NCI-H526 treated with DMSO at 0.1 percent for 48 hours (cell line): Measurements from ENCODE around the gene TRIP13.
"Not testable (repeated sequence)": the region's sequence is repeated elsewhere in the genome, so short reads cannot be mapped to it uniquely, and the experiment has no call there.

Experiments
- DNase-seq: peaks from one replicate; lab custom pipeline; 2025; lab: John Stamatoyannopoulos, UW

Gene TRIP13, protein sequence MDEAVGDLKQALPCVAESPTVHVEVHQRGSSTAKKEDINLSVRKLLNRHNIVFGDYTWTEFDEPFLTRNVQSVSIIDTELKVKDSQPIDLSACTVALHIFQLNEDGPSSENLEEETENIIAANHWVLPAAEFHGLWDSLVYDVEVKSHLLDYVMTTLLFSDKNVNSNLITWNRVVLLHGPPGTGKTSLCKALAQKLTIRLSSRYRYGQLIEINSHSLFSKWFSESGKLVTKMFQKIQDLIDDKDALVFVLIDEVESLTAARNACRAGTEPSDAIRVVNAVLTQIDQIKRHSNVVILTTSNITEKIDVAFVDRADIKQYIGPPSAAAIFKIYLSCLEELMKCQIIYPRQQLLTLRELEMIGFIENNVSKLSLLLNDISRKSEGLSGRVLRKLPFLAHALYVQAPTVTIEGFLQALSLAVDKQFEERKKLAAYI

DNA sequence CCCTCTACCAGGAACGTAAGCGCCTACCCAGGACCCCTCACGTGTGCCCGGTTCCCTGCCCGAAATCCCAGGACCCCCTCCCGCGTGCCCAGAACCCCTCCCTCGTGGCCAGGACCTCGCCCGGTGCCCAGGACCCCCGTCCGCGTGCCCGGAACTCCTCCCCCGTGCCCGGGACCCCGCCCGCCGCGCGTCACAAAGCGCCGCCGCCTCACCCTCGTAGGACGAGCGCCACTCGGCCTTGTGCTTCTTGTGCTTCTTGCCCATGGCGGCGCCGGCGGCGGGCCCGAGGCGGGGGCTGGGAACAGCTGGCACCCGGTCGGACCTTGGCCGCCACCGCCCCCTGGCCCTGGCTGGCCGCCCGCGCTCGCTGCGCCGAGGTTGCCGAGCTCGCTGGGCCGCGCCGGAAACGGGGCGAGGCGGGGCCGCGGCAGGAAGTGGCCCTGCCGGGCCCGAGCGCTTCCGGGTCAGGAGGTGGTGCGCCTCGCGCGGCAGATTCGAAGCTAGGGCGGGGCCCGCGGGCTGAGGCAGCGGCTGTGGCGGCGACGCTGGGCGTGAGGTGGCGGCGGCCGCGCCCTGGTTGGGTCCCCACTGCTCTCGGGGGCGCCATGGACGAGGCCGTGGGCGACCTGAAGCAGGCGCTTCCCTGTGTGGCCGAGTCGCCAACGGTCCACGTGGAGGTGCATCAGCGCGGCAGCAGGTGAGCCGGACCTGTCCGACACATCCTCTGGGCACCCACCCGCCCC lies at the start of gene TRIP13, which contains the start of gene BRD9:
TRIP13 (plus strand) TSS at position 491 of the 743 bp plus-strand sequence; CDS start at position 606, 115 bp downstream.
BRD9 (minus strand) TSS at position 408 of the 743 bp plus-strand sequence; CDS start at position 264, 144 bp downstream.
- DNase-seq = peak; percentile 32

DNA sequence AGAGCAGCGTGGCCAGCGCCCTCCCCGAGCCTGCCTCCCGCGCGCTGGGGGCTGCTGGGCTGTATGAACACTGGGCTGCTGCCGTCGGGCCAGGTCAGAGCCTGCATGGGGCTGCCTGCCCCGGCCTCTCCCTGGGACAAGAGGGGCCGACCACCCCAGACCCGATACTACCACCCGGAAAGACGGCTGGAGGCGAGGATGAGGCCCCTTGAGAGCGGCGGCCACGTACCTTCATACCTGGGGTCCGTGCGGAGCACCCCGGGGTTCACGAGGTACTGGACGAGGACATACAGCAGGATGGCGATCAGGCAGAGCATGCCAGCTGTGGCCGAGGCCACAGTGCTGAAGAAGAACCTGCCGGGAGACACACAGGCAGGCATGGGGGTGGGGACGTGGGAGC lies 49.3 kb upstream of the TRIP13 start:
- DNase-seq = not testable (repeated sequence)

DNA sequence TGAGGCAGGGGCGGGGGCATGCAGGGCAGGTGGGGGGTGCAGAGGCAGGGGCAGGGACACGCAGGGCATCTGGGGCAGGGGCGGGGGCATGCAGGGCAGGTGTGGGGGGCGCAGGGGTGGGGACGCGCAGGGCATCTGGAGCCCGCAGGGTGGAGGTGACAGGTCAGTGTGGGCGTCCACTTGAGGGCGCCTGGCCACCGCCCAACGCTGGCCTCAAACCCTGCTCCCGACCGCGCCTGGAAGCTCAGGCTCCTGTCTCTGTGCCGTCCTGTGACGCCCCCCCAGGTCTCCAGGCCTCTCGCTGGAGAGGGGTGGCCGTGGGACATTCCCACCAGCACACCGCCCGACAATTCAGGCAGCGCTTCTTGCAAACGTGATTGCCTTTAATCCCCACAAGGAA lies 48.8 kb upstream of the TRIP13 start:
- not testable (repeated sequence) for DNase-seq

DNA sequence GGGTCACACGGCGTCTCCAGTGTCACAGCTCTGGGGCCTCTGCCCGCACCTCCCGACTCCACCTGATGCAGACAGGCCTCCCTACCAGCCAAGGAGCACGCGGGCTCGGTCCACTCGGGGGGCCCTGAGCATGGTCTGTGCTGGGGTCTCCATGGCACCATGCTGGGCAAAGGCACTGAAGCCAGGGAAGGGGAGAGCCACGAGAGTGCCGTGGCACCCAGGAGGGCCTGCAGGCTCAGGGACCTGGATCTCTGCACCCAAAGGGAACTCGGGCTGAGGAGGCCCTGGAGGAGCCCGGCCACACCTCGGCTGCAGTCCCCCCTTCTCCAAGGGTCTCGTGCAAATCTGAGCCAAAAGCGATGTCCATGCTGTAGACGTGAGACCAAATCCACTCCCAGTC lies 48.3 kb upstream of the TRIP13 start:
- DNase-seq = not testable (repeated sequence)

DNA sequence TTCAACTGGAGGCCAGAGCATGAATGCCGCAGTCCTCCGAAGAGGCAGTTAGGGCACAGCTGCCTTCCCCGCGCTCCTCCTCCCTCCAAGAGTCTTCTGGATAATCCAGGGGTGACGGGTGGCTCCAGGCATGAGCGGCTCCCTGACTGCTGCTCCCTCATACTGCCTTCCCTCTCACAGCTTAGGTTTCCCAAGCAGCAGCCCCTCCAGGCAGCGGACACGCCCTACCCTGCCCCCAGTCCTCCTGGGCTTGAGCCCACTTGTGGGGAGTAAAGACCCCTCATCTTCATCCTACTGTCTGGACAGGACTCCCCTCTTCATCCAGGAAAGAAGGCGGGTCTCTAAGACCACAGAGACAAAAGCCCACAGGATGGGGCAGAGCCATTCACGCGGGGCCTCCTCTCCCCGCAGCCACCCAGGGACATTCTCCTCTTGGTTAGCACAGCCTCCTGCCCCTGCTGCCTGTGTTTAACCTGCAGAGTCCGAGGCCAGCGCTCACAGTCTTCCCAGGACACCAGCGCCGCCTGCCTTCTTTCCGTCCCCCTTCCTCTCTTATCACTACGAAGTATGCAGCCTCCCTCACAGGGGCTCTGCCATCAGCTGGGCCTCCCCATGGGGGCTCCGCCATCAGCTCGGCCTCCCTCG lies 47.5 kb upstream of the TRIP13 start:
- DNase-seq = not testable (repeated sequence)

DNA sequence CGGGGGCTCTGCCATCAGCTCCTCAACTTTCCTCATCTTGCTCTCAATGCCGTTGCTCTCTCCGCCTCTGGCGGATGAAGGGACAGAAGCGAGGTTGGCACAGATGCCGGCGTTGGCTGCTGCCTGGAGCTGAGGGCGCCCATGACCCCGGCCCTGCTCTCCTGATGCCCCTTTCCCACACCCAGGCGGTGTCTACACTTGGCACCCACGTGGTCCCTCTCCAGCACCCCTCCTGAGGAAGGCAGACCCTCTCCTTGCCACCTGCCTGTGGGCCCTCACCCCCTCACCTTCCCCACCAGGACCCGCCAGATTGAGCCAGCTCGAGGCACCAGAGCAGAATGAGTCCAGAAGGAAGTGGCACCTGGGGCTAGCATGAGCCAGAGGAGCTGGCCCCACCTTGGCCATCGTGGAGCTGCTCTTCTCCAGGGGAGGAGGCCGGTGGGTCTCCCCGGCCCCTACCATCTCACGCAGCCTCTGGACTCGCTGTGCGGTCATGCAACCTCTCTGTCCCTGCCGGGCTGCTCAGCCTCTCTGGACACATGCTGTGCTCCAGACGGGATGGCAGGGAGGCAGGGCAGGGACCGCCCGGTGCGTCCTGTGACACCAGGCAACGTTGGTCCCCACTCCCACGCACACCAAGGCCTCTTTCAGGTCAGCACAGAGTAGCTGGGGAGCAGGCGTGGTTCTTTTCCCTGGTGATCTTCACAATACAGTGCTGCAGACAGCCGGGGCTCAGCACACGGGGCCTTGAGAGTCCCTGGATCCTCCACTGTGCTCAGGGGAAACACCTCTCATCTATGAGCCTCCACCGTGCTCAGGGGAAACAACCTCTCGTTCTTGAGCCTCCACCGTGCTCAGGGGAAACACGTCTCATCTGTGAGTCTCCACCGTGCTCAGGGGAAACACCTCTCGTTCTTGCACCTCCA lies 46.7 kb upstream of the TRIP13 start:
- not testable (repeated sequence) for DNase-seq

DNA sequence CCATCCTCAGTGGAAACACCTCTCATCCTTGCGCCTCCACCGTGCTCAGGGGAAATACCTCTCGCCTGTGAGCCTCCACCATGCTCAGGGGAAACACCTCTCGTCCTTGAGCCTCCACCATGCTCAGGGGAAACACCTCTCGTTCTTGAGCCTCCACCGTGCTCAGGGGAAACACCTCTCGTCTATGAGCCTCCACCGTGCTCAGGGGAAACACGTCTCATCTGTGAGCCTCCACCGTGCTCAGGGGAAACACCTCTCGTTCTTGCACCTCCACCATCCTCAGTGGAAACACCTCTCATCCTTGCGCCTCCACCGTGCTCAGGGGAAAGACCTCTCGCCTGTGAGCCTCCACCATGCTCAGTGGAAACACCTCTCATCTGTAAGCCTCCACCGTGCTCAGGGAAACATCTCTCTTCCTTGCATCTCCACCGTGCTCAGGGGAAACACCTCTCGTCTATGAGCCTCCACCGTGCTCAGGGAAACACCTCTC lies 46.0 kb upstream of the TRIP13 start:
- DNase-seq = not testable (repeated sequence)

DNA sequence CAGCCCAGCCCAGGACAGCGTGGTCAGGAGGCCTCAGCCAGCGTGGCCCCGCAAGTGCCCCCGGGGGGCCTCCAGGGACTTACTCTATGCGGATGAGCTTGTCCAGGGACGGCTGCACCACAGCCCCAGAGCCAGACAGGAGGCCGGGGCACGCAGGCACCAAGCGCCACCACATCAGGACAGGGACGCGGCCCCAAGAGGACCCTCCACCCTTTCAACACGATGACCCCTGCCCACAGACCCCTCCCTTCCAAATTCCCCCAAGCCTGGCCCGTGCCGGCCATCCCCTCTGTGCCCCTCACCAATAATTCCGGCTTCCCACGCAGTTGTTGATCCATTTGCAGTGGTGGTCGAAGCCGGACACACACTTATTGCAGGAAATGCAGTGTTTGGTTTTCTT lies 45.5 kb upstream of the TRIP13 start:
- DNase-seq = not testable (repeated sequence)

DNA sequence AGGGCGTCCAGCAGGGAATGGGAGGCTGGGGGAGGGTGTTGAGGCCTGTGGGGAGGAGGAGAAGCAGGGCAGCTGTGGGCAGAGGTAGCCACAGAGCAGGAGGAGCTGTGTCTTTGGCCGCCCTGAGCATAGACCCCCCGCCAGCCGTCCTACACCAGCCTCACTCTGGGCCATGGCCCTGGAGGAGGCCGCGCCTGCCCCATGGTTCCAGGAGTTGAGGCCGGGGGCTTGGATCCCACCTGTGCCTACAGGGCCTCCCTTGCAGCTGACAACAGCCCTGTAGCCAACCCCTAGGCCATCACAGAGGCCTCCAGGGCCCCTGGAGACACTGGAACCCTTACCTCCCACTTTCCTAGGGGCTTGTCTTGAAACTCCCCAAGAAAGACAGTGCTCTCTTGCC lies 44.9 kb upstream of the TRIP13 start:
- not testable (repeated sequence) for DNase-seq

DNA sequence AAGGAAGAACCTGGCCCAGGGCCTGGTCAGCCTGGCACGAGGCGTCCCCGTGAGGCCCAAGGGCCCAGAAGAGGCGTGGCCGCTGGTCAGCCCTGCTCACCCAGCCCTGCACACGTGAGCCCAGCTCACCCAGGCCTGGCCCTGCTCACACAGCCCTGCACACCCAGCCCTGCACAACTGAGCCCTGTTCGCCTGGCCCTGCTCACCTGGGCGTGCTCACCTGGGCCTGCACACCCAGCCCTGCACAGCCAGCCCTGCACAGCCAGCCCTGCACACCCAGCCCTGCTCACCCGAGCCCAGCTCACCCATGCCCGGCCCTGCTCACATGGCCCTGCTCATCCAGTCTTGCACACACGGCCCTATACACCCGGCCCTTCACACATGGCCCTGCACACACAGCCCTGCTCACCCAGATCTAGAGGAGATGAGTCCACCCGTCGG lies 44.0 kb upstream of the TRIP13 start:
- no peak for DNase-seq

DNA sequence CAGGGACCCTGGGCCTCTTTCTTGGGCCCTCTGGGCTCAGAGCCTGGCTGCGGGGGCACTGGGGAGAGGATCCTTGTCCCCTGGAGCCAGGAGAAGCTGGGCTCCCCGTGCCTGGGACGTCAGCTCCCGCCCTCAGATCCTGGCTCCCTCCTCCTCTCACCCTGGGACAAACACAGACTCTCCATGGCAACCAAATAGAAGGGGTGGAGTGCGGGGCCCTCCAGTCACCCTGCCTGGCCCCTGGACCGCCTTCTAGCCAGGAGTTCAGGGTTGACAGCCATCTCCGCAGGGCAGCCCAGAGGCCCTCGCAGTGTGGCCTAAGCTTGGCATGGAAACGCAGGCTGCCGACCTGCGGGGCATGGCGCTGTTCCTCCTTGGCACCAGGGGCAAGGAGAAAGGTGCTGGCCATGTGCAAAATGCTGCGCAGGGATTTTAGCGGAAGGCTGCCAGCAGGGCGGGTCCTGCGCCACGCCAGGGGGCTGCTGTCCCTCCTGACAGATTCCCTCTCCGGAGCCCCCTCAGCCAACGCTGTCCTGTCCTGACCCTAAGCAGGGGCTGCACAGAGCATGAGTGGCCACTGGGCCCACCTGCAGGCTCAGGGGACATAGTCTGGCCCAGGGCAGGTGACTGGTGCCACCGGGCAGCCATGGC lies 42.9 kb upstream of the TRIP13 start:
- no peak for DNase-seq

DNA sequence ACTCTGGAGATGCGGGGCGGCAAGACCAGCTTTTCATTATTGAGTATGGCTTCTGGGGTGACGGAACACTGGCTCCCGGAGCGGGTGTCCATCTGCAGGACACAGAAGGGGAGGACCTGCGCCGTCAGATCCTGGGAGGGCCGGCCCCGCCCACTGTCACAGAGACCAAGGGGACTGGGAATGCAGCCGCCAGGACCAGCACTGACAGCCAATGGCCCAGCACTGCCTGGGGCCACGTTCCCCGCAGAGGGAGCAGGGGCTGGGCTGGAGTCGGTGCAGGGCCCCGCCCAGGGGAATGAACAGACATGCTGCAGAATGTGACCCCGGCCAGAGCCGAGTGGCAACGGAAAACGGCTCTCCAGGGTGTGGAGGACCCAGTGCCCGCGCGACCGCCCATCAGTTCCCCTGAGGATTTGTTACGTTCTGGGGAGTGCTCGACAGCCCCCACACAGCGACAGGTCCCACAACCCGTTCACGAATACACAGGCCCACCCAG lies 42.1 kb upstream of the TRIP13 start, which contains the start of gene ZDHHC11:
ZDHHC11 (minus strand) TSS at position 476 of the 496 bp plus-strand sequence; CDS start at position 92, 384 bp downstream.
- no peak for DNase-seq

DNA sequence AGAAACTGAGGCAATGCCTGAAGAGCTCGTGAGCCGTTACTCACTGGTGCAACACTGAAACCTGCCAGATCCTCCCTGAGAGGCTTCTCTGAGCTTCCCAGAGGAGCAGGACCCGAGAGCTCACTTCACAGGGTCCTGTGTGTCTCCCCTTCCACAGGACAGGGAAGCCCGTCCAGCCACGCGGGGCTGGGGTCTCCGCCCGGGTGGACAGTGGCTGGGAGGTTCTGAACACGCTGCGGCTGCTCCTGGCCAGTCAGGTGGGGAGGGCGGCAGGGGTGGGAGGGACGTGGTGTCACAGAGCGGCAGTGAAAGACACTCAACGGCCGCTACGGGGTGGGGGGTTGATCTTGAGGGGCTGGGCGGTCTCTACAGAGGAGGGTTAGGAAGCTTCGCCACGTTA lies 41.6 kb upstream of the TRIP13 start:
- no peak for DNase-seq

DNA sequence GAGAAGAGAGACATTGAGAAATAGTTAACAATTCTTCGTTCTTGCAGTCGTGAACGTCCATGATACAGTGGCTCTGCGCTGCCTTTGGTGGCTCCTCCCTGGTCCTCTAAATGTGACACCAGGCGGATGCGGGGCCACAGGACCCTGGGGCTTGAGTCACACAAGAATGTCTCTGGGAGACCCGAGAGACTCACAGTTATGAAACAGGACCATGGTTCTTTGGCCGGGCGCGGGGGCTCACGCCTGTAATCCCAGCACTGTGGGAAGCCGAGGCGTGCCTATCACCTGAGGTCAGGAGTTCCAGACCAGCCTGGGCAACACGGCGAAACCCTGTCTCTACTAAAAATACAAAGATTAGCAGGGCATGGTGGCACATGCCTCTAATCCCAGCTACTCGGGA lies 41.1 kb upstream of the TRIP13 start:
- DNase-seq = no peak

DNA sequence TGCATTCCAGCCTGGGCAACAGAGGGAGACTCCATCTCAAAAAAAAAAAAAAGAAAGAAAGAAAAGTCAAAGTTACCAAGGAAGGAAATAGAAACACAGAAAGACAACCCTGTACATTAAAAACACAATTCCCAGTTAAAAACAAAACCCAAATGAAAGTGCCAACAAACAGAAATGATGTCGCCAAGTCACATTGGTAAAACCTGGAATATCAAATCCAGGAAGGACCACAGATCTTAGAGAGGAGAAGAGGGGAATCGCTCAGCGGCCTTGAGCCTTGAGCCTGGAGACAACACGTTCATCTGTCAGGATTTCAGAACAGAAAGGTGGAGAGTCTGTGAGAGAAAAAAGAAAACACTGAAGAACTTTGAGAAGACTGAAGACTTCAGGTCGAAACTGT lies 40.7 kb upstream of the TRIP13 start:
- DNase-seq = no peak

DNA sequence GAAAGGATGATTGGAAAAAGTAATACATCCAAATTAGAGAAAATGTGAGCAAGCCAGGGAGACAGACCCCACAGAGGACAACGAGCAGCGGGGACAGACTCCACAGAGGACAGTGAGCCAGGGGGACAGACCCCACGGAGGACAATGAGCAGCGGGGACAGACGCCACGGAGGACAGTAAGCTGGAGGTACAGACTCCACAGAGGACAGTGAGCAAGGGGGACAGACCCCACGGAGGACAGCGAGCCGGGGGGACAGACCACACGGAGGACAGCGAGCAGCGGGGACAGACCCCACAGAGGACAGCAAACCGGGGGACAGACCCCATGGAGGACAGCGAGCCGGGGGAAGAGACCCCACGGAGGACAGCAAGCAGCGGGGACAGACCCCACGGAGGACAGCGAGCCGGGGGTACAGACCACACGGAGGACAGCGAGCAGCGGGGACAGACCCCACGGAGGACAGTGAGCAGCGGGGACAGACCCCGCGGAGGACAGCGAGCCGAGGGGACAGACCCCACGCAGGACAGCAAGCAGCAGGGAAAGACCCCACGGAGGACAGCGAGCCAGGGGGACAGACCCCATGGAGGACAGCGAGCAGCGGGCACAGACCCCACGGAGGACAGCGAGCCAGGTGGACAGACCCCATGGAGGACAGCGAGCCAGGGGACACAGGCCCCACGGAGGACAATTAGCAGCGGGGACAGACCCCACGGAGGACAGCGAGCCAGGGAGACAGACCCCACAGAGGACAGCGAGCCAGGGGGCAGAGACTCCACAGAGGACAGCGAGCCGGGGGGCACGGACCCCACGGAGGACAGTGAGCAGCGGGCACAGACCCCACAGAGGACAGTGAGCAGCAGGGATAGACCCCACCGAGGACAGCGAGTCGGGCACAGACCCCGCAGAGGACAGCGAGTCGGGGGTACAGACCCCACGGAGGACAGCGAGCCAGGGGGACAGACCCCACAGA lies 40.0 kb upstream of the TRIP13 start:
- DNase-seq = no peak

DNA sequence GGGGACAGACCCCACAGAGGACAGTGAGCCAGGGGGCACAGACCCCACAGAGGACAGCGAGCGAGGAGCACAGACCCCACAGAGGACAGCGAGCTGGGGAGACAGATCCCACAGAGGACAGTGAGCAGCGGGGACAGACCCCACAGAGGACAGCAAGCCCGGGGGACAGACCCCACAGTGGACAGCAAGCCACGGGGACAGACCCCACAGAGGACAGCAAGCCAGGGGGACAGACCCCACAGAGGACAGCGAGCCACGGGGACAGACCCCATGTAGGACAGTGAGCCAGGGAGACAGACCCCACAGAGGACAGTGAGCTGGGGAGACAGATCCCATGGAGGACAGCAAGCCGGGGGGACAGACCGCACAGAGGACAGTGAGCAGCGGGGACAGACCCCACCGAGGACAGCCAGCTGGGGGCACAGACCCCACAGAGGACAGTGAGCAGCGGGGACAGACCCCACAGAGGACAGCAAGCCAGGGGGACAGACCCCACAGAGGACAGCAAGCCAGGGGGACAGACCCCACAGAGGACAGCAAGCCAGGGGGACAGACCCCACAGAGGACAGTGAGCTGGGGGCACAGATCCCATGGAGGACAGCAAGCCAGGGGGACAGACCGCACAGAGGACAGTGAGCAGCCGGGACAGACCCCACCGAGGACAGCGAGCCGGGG lies 39.1 kb upstream of the TRIP13 start:
- DNase-seq = not testable (repeated sequence)

DNA sequence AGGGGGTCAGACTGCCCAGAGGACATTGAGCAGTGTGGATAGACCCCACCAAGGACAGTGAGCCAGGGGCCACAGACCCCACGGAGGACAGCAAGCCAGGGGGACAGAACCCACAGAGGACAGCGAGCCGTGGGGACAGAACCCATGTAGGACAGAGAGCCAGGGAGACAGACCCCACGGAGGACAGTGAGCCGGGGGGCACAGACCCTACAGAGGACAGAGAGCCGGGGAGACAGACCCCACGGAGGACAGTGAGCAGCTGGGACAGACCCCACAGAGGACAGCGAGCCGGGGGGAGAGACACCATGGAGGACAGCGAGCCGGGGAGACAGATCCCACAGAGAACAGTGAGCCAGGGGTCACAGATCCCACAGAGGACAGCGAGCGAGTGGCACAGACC lies 38.5 kb upstream of the TRIP13 start:
- DNase-seq = no peak
